Body of pancreas (tissue), 4 donors: Measurements from ENCODE around the gene SLC34A3.

Source experiments
- CTCF ChIP-seq, 7 experiments: fragments of 450-650 bp in 4 of 7; fragments of 200-600 bp in 3 of 7; sonication (generic) in 3 of 7; IDR thresholded peaks; one replicate each; pipeline ENCODE4 v1.5.1; 2016 to 2019; ENCODE audit warnings: antibody characterized with exemption in 7 of 7
- POLR2A ChIP-seq, 3 donors: fragments of 450-650 bp; IDR thresholded peaks; one replicate each; pipeline ENCODE4 v1.6.1; 2016; ENCODE audit warnings: antibody characterized with exemption in 3 of 3, mild to moderate bottlenecking in 2 of 3

DNA sequence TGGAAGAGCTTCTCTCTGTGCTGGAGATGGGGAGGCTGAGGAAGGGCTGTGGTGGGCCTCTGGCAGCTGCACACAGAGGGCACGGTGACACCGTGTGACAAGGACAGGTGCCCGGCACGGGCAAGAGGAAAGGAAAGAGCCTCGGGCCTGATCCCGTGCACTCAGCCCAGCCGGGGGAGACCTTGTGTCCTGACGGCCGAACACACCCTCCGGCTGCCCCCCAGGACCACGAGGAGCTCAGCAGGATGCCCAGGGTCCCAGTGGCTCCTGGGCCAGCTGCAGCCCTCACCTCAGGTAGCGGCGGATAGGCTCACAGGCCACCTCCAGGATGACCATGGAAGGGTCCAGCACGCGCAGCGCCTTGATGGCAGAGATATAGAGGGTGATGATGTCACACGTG lies 47.9 kb upstream of the SLC34A3 start:
- TF ChIP-seq CTCF (IDR thresholded peaks at IDR 0.05) (no peak), POLR2A (IDR thresholded peaks at IDR 0.05) (no peak)
